PC-3 (cell line): ENCODE results near the gene GMEB2.

Experiments used
- CTCF ChIP-seq: fragments of 300-600 bp; sonication (generic); conservative IDR thresholded peaks from 2 replicates; pipeline ENCODE4 v1.5.1; 2017; ENCODE audit warnings: antibody characterized with exemption, low read depth, mild to moderate bottlenecking, low read length
- EZH2phosphoT487 ChIP-seq: fragments of 300-600 bp; sonication (generic); IDR thresholded peaks from 2 replicates; pipeline ENCODE4 v1.6.1; 2018; ENCODE audit warnings: mild to moderate bottlenecking, antibody characterized with exemption, low read length, borderline replicate concordance

GRCh38 chr20:63560333-63560805, 66.5 kb downstream of the GMEB2 start:
- TF ChIP-seq CTCF (no peak), EZH2phosphoT487 (no peak)
